MG63 (cell line): ENCODE data around the gene CLTRN. TPM values are rescaled to one million over a fixed set of nuclear protein-coding genes. Genes with fewer than 3 reads are reported as not detected.
A peak's percentile ranks its signal among the peaks of the same experiment; 100 is the strongest.
"Not testable (repeated sequence)": the region's sequence is repeated elsewhere in the genome, so short reads cannot be mapped to it uniquely, and the experiment has no call there.

Experiments used
- DNase-seq: peaks from one replicate; pipeline ENCODE4 v3.0.0-alpha.2; 2020
- H3K27me3 ChIP-seq: fragments of 250-450 bp; sonication (Bioruptor Pico); 2 replicates; pipeline ENCODE4 v1.5.1; 2020; ENCODE audit warnings: mild to moderate bottlenecking, moderate library complexity
- H3K36me3 ChIP-seq: fragments of 250-450 bp; sonication (Bioruptor Pico); 2 replicates; pipeline ENCODE4 v1.5.1; 2020; ENCODE audit warnings: mild to moderate bottlenecking, moderate library complexity
- H3K4me3 ChIP-seq: fragments of 250-450 bp; sonication (Bioruptor Pico); 2 replicates; pipeline ENCODE4 v1.5.1; 2020; ENCODE audit warnings: mild to moderate bottlenecking, moderate library complexity
- H3K9me3 ChIP-seq: fragments of 250-450 bp; sonication (Bioruptor Pico); 2 replicates; pipeline ENCODE4 v1.5.1; 2020; ENCODE audit warnings: mild to moderate bottlenecking, moderate library complexity
- total RNA-seq: library from RNA; depleted of rRNA; stranded (reverse); fragments of >200 nt; shearing (Covaris generic); gene quantifications from 2 replicates; pipeline ENCODE4 v1.2.3, GENCODE V29; 2014; ENCODE audit warnings: low replicate concordance

The CLTRN gene
- total RNA-seq, 1 experiment from 2014 or later: 0.89 TPM

- Histone ChIP-seq H3K9me3 (no peaks in the 10 kb centered on the region), H3K36me3 (peaks cover 5% of the 10 kb centered on the region; the same call in 1 of the 2 replicates), H3K4me3 (peak overlapping the region; percentile 95), H3K27me3 (peaks cover 2% of the 10 kb centered on the region; the same call in 1 of the 2 replicates)
- DNase-seq: no peak
Observed at GRCh38 chrX:15674514-15674840, 9.9 kb upstream of the CLTRN start.

- Histone ChIP-seq H3K36me3 (peaks cover 5% of the 10 kb centered on the region; the same call in 1 of the 2 replicates), H3K27me3 (peaks cover 2% of the 10 kb centered on the region; the same call in 1 of the 2 replicates), H3K4me3 (peak overlapping the region; percentile 95), H3K9me3 (no peaks in the 10 kb centered on the region)
- DNase-seq: no peak
Observed at GRCh38 chrX:15673970-15674369, 9.4 kb upstream of the CLTRN start.

DNA sequence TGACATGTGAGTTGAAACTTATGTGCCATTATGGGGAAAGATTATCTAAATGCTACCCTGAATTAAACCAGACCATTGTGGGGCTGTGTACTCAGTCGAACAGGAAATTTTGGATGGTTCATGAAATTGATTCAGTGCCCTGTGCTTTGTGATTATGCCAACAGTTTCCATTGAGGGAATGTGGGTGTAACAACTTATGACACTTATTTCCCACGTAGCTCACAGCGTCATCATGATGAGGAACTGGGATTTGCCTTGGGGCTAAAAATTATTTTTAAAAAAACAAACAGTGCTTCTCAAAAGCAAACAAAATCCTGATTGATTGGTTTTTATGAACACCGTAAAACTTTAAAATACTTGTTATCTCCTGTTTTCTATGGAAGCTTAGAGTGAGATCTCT lies 8.3 kb upstream of the CLTRN start:
- Histone ChIP-seq H3K4me3 (no peak overlapping the region), H3K27me3 (peaks cover 2% of the 10 kb centered on the region; the same call in 1 of the 2 replicates), H3K36me3 (peaks cover 5% of the 10 kb centered on the region; the same call in 1 of the 2 replicates), H3K9me3 (no peaks in the 10 kb centered on the region)
- no peak for DNase-seq

GRCh38 chrX:15663439-15663838 lies 1.2 kb downstream of the CLTRN start:
- no peaks in the 10 kb centered on the region for H3K36me3 ChIP-seq
- H3K27me3 ChIP-seq: no peaks in the 10 kb centered on the region; the same call in 1 of the 2 replicates
- H3K9me3 ChIP-seq: no peaks in the 10 kb centered on the region
- no peak for DNase-seq
- H3K4me3 ChIP-seq: no peak overlapping the region

GRCh38 chrX:15654804-15655203 lies 9.8 kb downstream of the CLTRN start:
- not testable (repeated sequence) for H3K9me3 ChIP-seq, H3K36me3 ChIP-seq, H3K27me3 ChIP-seq, H3K4me3 ChIP-seq, DNase-seq

DNA sequence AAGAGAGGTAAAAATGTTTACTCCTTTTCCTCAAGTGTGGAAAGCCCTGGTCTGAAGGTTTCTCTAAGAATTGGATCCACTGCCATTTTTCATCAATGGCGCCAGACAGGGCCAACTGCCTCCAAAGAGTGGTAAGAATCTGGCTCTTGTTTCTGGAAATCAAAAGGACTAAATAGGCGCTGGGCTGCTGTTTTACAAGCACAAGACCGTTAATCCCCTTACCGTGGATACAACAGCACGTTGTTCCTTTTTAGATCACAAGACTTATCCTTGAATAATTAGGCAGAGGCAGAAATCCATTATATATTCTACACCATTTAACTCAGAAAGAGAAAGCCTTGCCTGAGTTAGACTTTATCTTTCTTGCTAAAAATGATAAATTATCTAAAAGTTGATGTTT lies 10.6 kb downstream of the CLTRN start:
- Histone ChIP-seq H3K36me3 (no peaks in the 10 kb centered on the region), H3K27me3 (no peaks in the 10 kb centered on the region), H3K4me3 (no peak overlapping the region), H3K9me3 (no peaks in the 10 kb centered on the region)
- no peak for DNase-seq

DNA sequence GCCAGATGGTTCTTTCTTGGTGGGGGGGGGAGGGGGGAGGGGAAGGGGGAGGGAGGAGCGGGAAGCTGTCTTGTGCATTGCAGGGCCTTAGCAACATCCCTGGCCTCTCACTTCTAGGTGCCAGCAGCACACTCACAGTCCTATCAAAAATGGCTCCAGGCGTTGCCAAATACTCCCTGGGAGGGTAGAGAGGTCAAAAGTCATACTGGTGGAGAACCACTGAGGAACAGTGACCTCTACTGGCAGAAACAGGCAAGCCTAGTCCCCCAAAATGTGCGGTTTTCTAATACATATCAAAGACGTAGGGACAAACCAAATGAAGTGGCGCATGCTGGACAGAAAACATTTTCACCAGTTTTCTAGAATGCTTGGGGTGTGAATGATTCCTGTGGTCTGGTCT lies 17.1 kb downstream of the CLTRN start:
- H3K9me3 ChIP-seq, H3K27me3 ChIP-seq, H3K36me3 ChIP-seq, DNase-seq, H3K4me3 ChIP-seq: not testable (repeated sequence)

- DNase-seq: no peak
- H3K36me3 ChIP-seq: no peaks in the 10 kb centered on the region
- H3K4me3 ChIP-seq: no peak overlapping the region
- H3K27me3 ChIP-seq: no peaks in the 10 kb centered on the region
- no peaks in the 10 kb centered on the region for H3K9me3 ChIP-seq
Observed at GRCh38 chrX:15646543-15646942, 18.1 kb downstream of the CLTRN start.

DNA sequence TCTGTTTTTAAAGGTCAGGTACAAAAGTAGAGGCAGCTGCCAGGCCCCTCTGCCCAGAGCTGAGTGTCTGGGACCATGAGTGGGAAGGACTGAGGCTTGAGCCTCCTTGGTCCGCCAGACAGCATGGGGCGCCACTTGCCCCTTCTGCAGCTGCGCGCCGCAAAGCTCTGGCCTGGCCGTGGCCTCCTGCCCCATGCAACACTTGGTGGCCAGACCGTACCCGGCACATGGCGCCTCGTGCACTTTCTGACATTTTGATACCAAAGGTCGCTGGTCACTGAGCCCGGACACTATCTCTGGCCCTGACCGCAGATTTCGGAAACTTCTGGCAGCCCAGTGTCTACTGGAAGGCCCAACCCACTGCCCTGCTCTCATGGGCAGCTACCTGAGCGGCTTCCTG lies 18.6 kb downstream of the CLTRN start:
- no peaks in the 10 kb centered on the region for H3K36me3 ChIP-seq
- H3K4me3 ChIP-seq: no peak overlapping the region
- no peaks in the 10 kb centered on the region for H3K9me3 ChIP-seq
- H3K27me3 ChIP-seq: no peaks in the 10 kb centered on the region
- DNase-seq: no peak

DNA sequence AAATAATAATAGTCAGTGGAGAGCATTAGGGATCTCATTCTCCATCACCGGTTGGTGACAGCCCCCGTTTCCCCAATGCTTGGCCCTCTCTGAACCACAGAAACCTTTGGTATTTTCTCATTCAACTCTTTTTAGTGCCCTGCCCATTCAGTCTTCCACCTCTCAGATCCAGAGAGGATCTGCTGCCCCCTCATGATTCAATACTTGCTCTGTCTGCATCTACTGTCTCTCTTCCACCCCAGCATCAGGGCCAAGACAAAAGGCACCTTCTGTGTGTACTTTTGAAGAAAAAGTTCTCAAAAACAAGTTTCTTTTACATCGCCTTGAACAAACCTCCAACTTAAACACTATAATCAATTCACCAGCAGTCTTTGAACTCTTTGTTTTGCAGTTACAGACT lies 19.3 kb downstream of the CLTRN start:
- Histone ChIP-seq H3K27me3 (no peaks in the 10 kb centered on the region), H3K4me3 (no peak overlapping the region), H3K36me3 (no peaks in the 10 kb centered on the region), H3K9me3 (no peaks in the 10 kb centered on the region)
- DNase-seq: no peak

DNA sequence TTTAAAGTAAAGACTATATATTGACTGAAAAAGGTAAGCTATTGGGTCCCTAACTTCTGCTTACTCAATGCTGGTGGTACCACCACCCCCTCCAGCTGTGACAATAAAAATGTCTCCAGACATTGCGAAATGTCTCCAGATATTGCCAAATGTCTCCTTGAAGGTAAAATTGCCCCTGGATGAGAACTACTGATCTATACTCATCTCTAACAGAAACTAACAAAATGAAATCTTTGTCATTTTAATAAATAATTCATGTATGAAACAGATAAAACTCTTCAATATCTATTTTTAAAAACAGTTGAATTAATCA lies 20.1 kb downstream of the CLTRN start:
- no peak for DNase-seq
- no peaks in the 10 kb centered on the region for H3K9me3 ChIP-seq
- H3K27me3 ChIP-seq: no peaks in the 10 kb centered on the region
- H3K4me3 ChIP-seq: no peak overlapping the region
- H3K36me3 ChIP-seq: no peaks in the 10 kb centered on the region

- Histone ChIP-seq H3K36me3 (no peaks in the 10 kb centered on the region), H3K4me3 (no peak overlapping the region), H3K9me3 (no peaks in the 10 kb centered on the region), H3K27me3 (no peaks in the 10 kb centered on the region)
- DNase-seq: no peak
Observed at GRCh38 chrX:15643786-15644559, 20.6 kb downstream of the CLTRN start.

DNA sequence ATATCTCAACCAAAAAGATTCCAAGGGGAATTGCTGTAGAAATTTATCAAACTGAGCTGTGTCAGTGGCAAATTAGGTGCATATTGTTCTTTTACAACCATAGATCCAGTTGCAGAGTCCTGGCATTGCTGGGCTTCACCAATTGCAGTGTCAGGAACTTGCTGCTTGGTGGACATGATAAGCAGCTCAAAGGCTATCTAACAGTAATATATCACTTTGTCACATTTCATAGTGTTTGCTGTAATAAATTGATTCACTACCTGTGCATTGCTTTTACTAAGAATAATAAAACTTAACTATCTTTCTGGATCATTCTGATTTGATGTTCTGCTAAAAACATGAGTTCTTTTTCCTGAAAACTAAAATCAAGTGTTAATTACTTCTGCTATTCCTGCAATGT lies 33.0 kb downstream of the CLTRN start:
- no peaks in the 10 kb centered on the region for H3K9me3 ChIP-seq
- no peak overlapping the region for H3K4me3 ChIP-seq
- H3K27me3 ChIP-seq: no peaks in the 10 kb centered on the region
- no peaks in the 10 kb centered on the region for H3K36me3 ChIP-seq
- no peak for DNase-seq

GRCh38 chrX:15623054-15623453 lies 41.6 kb downstream of the CLTRN start:
- DNase-seq: no peak
- H3K27me3 ChIP-seq: no peaks in the 10 kb centered on the region
- H3K9me3 ChIP-seq: no peaks in the 10 kb centered on the region
- no peak overlapping the region for H3K4me3 ChIP-seq
- no peaks in the 10 kb centered on the region for H3K36me3 ChIP-seq

- Histone ChIP-seq H3K9me3 (no peaks in the 10 kb centered on the region), H3K4me3 (no peak overlapping the region), H3K36me3 (no peaks in the 10 kb centered on the region), H3K27me3 (no peaks in the 10 kb centered on the region)
- DNase-seq: peak; percentile 4
Observed at GRCh38 chrX:15619053-15619755, 45.4 kb downstream of the CLTRN start.

DNA sequence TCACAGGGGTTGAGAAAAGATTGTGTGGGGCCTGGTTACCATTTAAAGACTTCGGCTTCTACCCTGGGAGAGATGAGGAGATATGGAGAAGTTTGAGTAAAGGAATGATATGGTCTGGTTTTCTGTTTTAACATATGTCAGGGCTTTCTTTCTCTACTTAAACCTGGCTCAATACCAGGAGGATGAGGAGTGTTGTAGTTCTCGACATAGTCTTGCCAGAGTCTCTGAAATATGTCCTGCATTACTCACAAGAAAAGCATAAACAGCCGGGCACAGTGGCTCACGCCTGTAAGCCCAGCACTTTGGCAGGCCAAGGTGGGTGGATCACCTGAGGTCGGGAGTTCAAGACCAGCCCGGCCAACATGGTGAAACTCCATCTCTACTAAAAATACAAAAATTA lies 47.5 kb downstream of the CLTRN start:
- Histone ChIP-seq H3K9me3 (no peaks in the 10 kb centered on the region), H3K27me3 (no peaks in the 10 kb centered on the region), H3K4me3 (no peak overlapping the region), H3K36me3 (no peaks in the 10 kb centered on the region)
- peak; percentile 30 for DNase-seq

DNA sequence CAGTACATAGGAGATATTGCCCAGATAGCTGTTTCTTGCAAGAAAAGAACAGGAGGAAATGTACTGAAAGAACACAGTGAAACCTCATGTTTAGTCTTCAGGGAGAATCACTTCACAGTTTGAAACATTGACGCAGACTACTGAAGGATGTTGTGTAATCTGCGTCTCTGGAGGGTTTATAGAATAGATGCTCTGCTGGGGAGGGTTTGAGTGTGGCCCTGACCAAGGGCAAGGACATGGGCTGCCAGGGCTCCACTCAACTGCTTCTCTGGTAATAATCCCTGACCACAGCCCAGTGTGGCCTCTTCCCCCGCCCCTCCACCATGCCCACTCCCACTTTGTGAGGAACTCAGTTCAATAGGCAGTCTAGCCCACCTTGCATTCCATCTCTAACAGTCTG lies 48.1 kb downstream of the CLTRN start:
- Histone ChIP-seq H3K27me3 (no peaks in the 10 kb centered on the region), H3K4me3 (no peak overlapping the region), H3K36me3 (no peaks in the 10 kb centered on the region), H3K9me3 (no peaks in the 10 kb centered on the region)
- DNase-seq: no peak

GRCh38 chrX:15607067-15607466 lies 57.5 kb downstream of the CLTRN start:
- H3K4me3 ChIP-seq: no peak overlapping the region
- no peaks in the 10 kb centered on the region for H3K36me3 ChIP-seq
- DNase-seq: no peak
- no peaks in the 10 kb centered on the region for H3K9me3 ChIP-seq
- no peaks in the 10 kb centered on the region for H3K27me3 ChIP-seq
